Nephron progenitor cell (in vitro differentiated cells): ENCODE data around the gene BTNL9.

ENCODE experiments used
- DNase-seq: peaks from one replicate; pipeline ENCODE4 v3.0.0; 2021
- H3K27ac Mint-ChIP-seq: 2 replicates; pipeline ENCODE4 v1.8.0; 2021; ENCODE audit warnings: mild to moderate bottlenecking, moderate library complexity, mixed read lengths
- H3K27me3 Mint-ChIP-seq: 2 replicates; pipeline ENCODE4 v1.8.0; 2021; ENCODE audit warnings: mild to moderate bottlenecking, low read depth, mixed read lengths; ENCODE audit not compliant: poor library complexity
- H3K36me3 Mint-ChIP-seq: 2 replicates; pipeline ENCODE4 v1.8.0; 2021; ENCODE audit warnings: low read depth, mixed read lengths
- H3K4me1 Mint-ChIP-seq: 2 replicates; pipeline ENCODE4 v1.8.0; 2021; ENCODE audit warnings: mixed read lengths
- H3K4me3 Mint-ChIP-seq: 2 replicates; pipeline ENCODE4 v1.8.0; 2021; ENCODE audit warnings: mild to moderate bottlenecking, moderate library complexity, mixed read lengths
- H3K9me3 Mint-ChIP-seq: 2 replicates; pipeline ENCODE4 v1.8.0; 2021; ENCODE audit warnings: mild to moderate bottlenecking, moderate library complexity, mixed read lengths
- CTCF ChIP-seq: fragments of 200-600 bp; sonication (generic); IDR thresholded peaks from 2 replicates; pipeline ENCODE4 v1.5.0; 2021; ENCODE audit warnings: antibody characterized with exemption

BTNL9 gene

GRCh38 chr5:181042036-181042713 is 2.1 kb downstream of the BTNL9 start:
- DNase-seq: no peak
- no peak for TF ChIP-seq CTCF
- Mint-ChIP-seq H3K27me3 (peaks cover 42% of the 10 kb centered on the region), H3K27ac (no peak overlapping the region), H3K36me3 (no peaks in the 10 kb centered on the region), H3K4me1 (peaks cover 4% of the 10 kb centered on the region), H3K4me3 (no peak overlapping the region), H3K9me3 (peaks cover 2% of the 10 kb centered on the region)

- Mint-ChIP-seq H3K4me1 (peaks cover 4% of the 10 kb centered on the region), H3K9me3 (peaks cover 2% of the 10 kb centered on the region), H3K4me3 (no peak overlapping the region), H3K27me3 (peaks cover 42% of the 10 kb centered on the region), H3K27ac (no peak overlapping the region), H3K36me3 (no peaks in the 10 kb centered on the region)
- TF ChIP-seq CTCF: no peak
- no peak for DNase-seq
These were observed 2.7 kb downstream of the BTNL9 start for GRCh38 chr5:181042722-181043121.

- Mint-ChIP-seq H3K4me3 (no peak overlapping the region), H3K27me3 (peaks cover 42% of the 10 kb centered on the region), H3K4me1 (peaks cover 4% of the 10 kb centered on the region), H3K9me3 (peaks cover 2% of the 10 kb centered on the region), H3K36me3 (no peaks in the 10 kb centered on the region), H3K27ac (no peak overlapping the region)
- TF ChIP-seq CTCF: no peak
- no peak for DNase-seq
These were observed 3.4 kb downstream of the BTNL9 start for GRCh38 chr5:181043285-181044092.

- no peak overlapping the region for H3K27ac Mint-ChIP-seq
- H3K4me3 Mint-ChIP-seq: no peak overlapping the region
- no peak for DNase-seq
- peaks cover 46% of the 10 kb centered on the region for H3K27me3 Mint-ChIP-seq
- H3K4me1 Mint-ChIP-seq: peaks cover 4% of the 10 kb centered on the region
- H3K9me3 Mint-ChIP-seq: peaks cover 2% of the 10 kb centered on the region
- no peaks in the 10 kb centered on the region for H3K36me3 Mint-ChIP-seq
- no peak for TF ChIP-seq CTCF
These were observed 4.1 kb downstream of the BTNL9 start for GRCh38 chr5:181044093-181044599.

GRCh38 chr5:181044662-181045305 is 4.7 kb downstream of the BTNL9 start:
- TF ChIP-seq CTCF: no peak
- no peak overlapping the region for H3K27ac Mint-ChIP-seq
- no peak overlapping the region for H3K4me3 Mint-ChIP-seq
- no peak for DNase-seq
- peaks cover 4% of the 10 kb centered on the region for H3K4me1 Mint-ChIP-seq
- H3K9me3 Mint-ChIP-seq: peaks cover 2% of the 10 kb centered on the region
- no peaks in the 10 kb centered on the region for H3K36me3 Mint-ChIP-seq
- H3K27me3 Mint-ChIP-seq: peaks cover 52% of the 10 kb centered on the region
